Measurements from ENCODE around the gene F5. TPM values are rescaled to one million over a fixed set of nuclear protein-coding genes. Genes with fewer than 3 reads are reported as not detected.

F5 gene
- total RNA-seq, 1 experiment from 2014 or later, result 0.37 TPM

DNA sequence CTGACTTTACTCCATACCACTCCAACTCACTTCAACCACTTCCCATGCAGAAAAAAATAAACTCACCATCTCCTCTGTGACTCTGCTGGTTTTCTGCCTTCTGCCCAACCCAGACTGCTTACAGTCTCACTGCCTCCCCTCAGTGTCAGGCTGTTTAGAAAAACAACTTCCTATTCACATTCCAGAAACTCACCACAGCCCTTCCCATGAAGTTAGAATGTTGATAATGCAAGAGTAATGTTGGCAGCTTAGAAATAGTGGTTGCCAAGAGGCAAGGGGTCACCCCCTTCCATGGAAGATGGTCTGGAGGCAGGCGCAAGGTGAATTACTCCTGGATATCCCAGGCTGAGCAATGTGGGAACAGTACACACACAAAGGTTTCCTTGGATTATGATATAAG is 43.7 kb upstream of the F5 start, which contains the start of gene SELP:
Gene SELP (minus strand): TSS at position 119 of the 400 bp plus-strand sequence. CDS start 50 bp downstream, at position 69.
- H3K27me3 ChIP-seq (ENCODE audit: insufficient read depth, low read length), result no peaks in the 10 kb centered on the region
- no peak within 1 kb of the TSS for H3K27ac ChIP-seq (ENCODE audit: low read depth, low read length)
- H2AFZ ChIP-seq (ENCODE audit: low read depth, low read length, poor library complexity, severe bottlenecking), result no peak within 1 kb of the TSS
- no peaks in the 10 kb centered on the region for H3K9me2 ChIP-seq (ENCODE audit: insufficient read depth)
- no peaks in the 10 kb centered on the region for H3K79me2 ChIP-seq (ENCODE audit: insufficient read depth, low read length)
- H3K9ac ChIP-seq (ENCODE audit: low read length), result no peak within 1 kb of the TSS
- no peak for ATAC-seq
- no peaks in the 10 kb centered on the region for H3K4me1 ChIP-seq (ENCODE audit: control insufficient read depth in 1 of 2, insufficient read depth in 2 of 2, low read length in 2 of 2)
- no peaks in the 10 kb centered on the region for H3K36me3 ChIP-seq (ENCODE audit: control insufficient read depth in 1 of 2, insufficient read depth in 2 of 2, low read length in 2 of 2)
- BruUV-seq (replicated peaks), result no TSS peak
- POLR2A ChIA-PET, result no interaction called here
- CTCF ChIA-PET, result no interaction called here
- no peaks in the 10 kb centered on the region for H4K20me1 ChIP-seq (ENCODE audit: insufficient read depth)
- RAD21 ChIA-PET (ENCODE audit: low non-redundant PET in 1 of 2, low total read pairs in 2 of 2, uncharacterized antibody in 2 of 2, unreplicated experiment in 2 of 2), result no interaction called here
- H3K9me3 ChIP-seq (ENCODE audit: control insufficient read depth in 1 of 2, insufficient read depth in 1 of 2, low read depth in 1 of 2, low read length in 2 of 2), result peaks cover 0 to 10% of the 10 kb centered on the region in 2 experiments; a peak in 1 of 4 replicates
- no peak within 1 kb of the TSS for H3K4me2 ChIP-seq (ENCODE audit: low read length)
- intact Hi-C loops (cut with micrococcal nuclease), result no loop called here
- DNase-seq (ENCODE audit: low read depth, low spot score), result no peak
- no peak within 1 kb of the TSS for H3K4me3 ChIP-seq (replicated peaks in 1 of 2; ENCODE audit: low read depth in 1 of 2, low read length in 2 of 2)
- no peak for TF ChIP-seq EZH2 (IDR thresholded peaks at IDR 0.05)
- TF ChIP-seq FOSL1 (IDR thresholded peaks at IDR 0.05; ENCODE audit: low read depth), result no peak
- TF ChIP-seq SRF (IDR thresholded peaks at IDR 0.05; ENCODE audit: low read depth), result no peak
- TF ChIP-seq CEBPB (IDR thresholded peaks at IDR 0.05; ENCODE audit: low read depth), result no peak
- no peak for TF ChIP-seq SP1 (IDR thresholded peaks at IDR 0.05; ENCODE audit: low read depth)
- no peak for TF ChIP-seq JUND (IDR thresholded peaks at IDR 0.05)
- no peak for TF ChIP-seq POLR2AphosphoS5 (IDR thresholded peaks at IDR 0.05; ENCODE audit: low read depth, low read length)
- no peak for TF ChIP-seq EZH2phosphoT487 (IDR thresholded peaks at IDR 0.05; ENCODE audit: borderline replicate concordance)
- TF ChIP-seq EGR1 (IDR thresholded peaks at IDR 0.05; ENCODE audit: low read depth), result no peak
- TF ChIP-seq SIN3A (IDR thresholded peaks at IDR 0.05; ENCODE audit: low read depth), result no peak
- TF ChIP-seq CTCF (IDR thresholded peaks at IDR 0.05 in 2 of 3, conservative IDR thresholded peaks at IDR 0.05 in 1 of 3; ENCODE audit: borderline replicate concordance in 1 of 3, insufficient read depth in 1 of 3, low read depth in 2 of 3, low read length in 2 of 3), result no peak
- no peak for TF ChIP-seq YY1 (IDR thresholded peaks at IDR 0.05; ENCODE audit: extremely low read depth, insufficient replicate concordance, low read depth, low read length)
- TF ChIP-seq REST (IDR thresholded peaks at IDR 0.05; ENCODE audit: low read depth), result no peak
- no peak for TF ChIP-seq ZFX (IDR thresholded peaks at IDR 0.05)
- no peak for TF ChIP-seq CBX3 (IDR thresholded peaks at IDR 0.05; ENCODE audit: low read depth)
- no peak for TF ChIP-seq TCF7L2 (IDR thresholded peaks at IDR 0.05; ENCODE audit: borderline replicate concordance, extremely low read depth, insufficient read depth, insufficient read length)
- TF ChIP-seq, protein P1, sequence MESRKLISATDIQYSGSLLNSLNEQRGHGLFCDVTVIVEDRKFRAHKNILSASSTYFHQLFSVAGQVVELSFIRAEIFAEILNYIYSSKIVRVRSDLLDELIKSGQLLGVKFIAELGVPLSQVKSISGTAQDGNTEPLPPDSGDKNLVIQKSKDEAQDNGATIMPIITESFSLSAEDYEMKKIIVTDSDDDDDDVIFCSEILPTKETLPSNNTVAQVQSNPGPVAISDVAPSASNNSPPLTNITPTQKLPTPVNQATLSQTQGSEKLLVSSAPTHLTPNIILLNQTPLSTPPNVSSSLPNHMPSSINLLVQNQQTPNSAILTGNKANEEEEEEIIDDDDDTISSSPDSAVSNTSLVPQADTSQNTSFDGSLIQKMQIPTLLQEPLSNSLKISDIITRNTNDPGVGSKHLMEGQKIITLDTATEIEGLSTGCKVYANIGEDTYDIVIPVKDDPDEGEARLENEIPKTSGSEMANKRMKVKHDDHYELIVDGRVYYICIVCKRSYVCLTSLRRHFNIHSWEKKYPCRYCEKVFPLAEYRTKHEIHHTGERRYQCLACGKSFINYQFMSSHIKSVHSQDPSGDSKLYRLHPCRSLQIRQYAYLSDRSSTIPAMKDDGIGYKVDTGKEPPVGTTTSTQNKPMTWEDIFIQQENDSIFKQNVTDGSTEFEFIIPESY (IDR thresholded peaks at IDR 0.05; ENCODE audit: extremely low read depth, insufficient replicate concordance, low read length), result no peak
- TF ChIP-seq POLR2A (IDR thresholded peaks at IDR 0.05; ENCODE audit: borderline replicate concordance, extremely low read depth, insufficient read depth, insufficient read length), result no peak
- TF ChIP-seq RAD21 (IDR thresholded peaks at IDR 0.05; ENCODE audit: low read depth), result no peak
